Thoracic aorta (tissue), 2 donors: ENCODE data around the gene TIAM2. TPM values are rescaled to one million over a fixed set of nuclear protein-coding genes. Genes with fewer than 3 reads are reported as not detected.

Source experiments
- ATAC-seq: fragments of 150-250 bp; one replicate; pipeline ENCODE4 v1.8.0; 2017; ENCODE audit warnings: low read depth; ENCODE audit not compliant: insufficient number of reproducible peaks, low FRiP score
- DNase-seq: peaks from one replicate; pipeline ENCODE4 v3.0.0-alpha.2; 2020; ENCODE audit warnings: low spot score
- H3K27ac ChIP-seq, 2 donors: fragments of 200-600 bp; sonication (generic); 1 replicate in 1 of 2; 2 replicates in 1 of 2; pipeline ENCODE4 v1.5.1; 2016; ENCODE audit warnings: mild to moderate bottlenecking in 2 of 2, moderate library complexity in 2 of 2
- H3K27me3 ChIP-seq: fragments of 200-600 bp; sonication (generic); replicated peaks from 2 replicates; pipeline ENCODE4 v1.6.0; 2016; ENCODE audit warnings: mild to moderate bottlenecking; ENCODE audit not compliant: insufficient read depth
- H3K36me3 ChIP-seq: fragments of 200-600 bp; sonication (generic); one replicate; pipeline ENCODE4 v1.5.1; 2016
- H3K4me1 ChIP-seq, 2 donors: fragments of 200-600 bp; sonication (generic); 1 replicate in 1 of 2; 2 replicates in 1 of 2; pipeline versions ENCODE4 v1.5.1 to v1.6.0; 2016; ENCODE audit warnings: low read depth in 2 of 2, mild to moderate bottlenecking in 1 of 2; ENCODE audit not compliant: control insufficient read depth in 1 of 2
- H3K4me3 ChIP-seq: fragments of 200-600 bp; sonication (generic); 2 replicates; pipeline ENCODE4 v1.5.1; 2016; ENCODE audit warnings: mild to moderate bottlenecking
- H3K9me3 ChIP-seq: fragments of 200-600 bp; sonication (generic); 2 replicates; pipeline ENCODE4 v1.5.1; 2016
- CTCF ChIP-seq: fragments of 200-600 bp; sonication (generic); IDR thresholded peaks from one replicate; pipeline ENCODE4 v1.5.1; 2019; ENCODE audit warnings: antibody characterized with exemption
- total RNA-seq, 2 donors: library from RNA; depleted of rRNA; stranded (reverse); fragments of >200 nt; gene quantifications; one replicate each; pipeline versions ENCODE4 v1.1.0 to v1.2.3, GENCODE V29; 2016

TIAM2 gene
- total RNA-seq, 2 donors from 2014 or later = 17.8 to 22.1 TPM

GRCh38 chr6:154984146-154984545 lies 11.0 kb upstream of the TIAM2 start:
- Histone ChIP-seq H3K27ac (no peak overlapping the region), H3K9me3 (no peaks in the 10 kb centered on the region), H3K36me3 (no peaks in the 10 kb centered on the region), H3K4me1 (no peaks in the 10 kb centered on the region), H3K4me3 (no peak overlapping the region), H3K27me3 (no peaks in the 10 kb centered on the region)
- no peak for ATAC-seq
- no peak for DNase-seq
- no peak for TF ChIP-seq CTCF

- ATAC-seq (no peak), DNase-seq (no peak)
- Histone ChIP-seq H3K36me3 (no peaks in the 10 kb centered on the region), H3K27me3 (no peaks in the 10 kb centered on the region), H3K4me3 (no peak overlapping the region), H3K9me3 (no peaks in the 10 kb centered on the region), H3K4me1 (no peaks in the 10 kb centered on the region), H3K27ac (no peak overlapping the region)
- TF ChIP-seq CTCF = no peak
Measured at GRCh38 chr6:154986787-154987235, 8.3 kb upstream of the TIAM2 start.

- H3K4me1 ChIP-seq = no peaks in the 10 kb centered on the region
- H3K9me3 ChIP-seq = no peaks in the 10 kb centered on the region
- no peak overlapping the region for H3K4me3 ChIP-seq
- DNase-seq (no peak), ATAC-seq (no peak)
- H3K27me3 ChIP-seq = no peaks in the 10 kb centered on the region
- H3K27ac ChIP-seq = no peak overlapping the region
- no peaks in the 10 kb centered on the region for H3K36me3 ChIP-seq
- no peak for TF ChIP-seq CTCF
Measured at GRCh38 chr6:154989448-154989847, 5.7 kb upstream of the TIAM2 start.

- Histone ChIP-seq H3K36me3 (no peaks in the 10 kb centered on the region), H3K4me3 (no peak overlapping the region), H3K4me1 (peaks cover under 1 to 6% of the 10 kb centered on the region in 2 donors), H3K27me3 (no peaks in the 10 kb centered on the region), H3K9me3 (no peaks in the 10 kb centered on the region), H3K27ac (no peak overlapping the region)
- ATAC-seq (no peak), DNase-seq (no peak)
- no peak for TF ChIP-seq CTCF
Measured at GRCh38 chr6:154991207-154991606, 3.9 kb upstream of the TIAM2 start.

- DNase-seq (no peak), ATAC-seq (no peak)
- no peak overlapping the region for H3K27ac ChIP-seq
- TF ChIP-seq CTCF = no peak
- no peaks in the 10 kb centered on the region for H3K9me3 ChIP-seq
- H3K4me1 ChIP-seq = peaks cover 4 to 9% of the 10 kb centered on the region in 2 donors
- no peak overlapping the region for H3K4me3 ChIP-seq
- H3K27me3 ChIP-seq = no peaks in the 10 kb centered on the region
- H3K36me3 ChIP-seq = no peaks in the 10 kb centered on the region
Measured at GRCh38 chr6:154993026-154993425, 2.1 kb upstream of the TIAM2 start.
